Neural crest cell (in vitro differentiated cells): Measurements from ENCODE around the gene TKFC. TPM values are rescaled to one million over a fixed set of nuclear protein-coding genes. Genes with fewer than 3 reads are reported as not detected.

Experiments
- DNase-seq: peaks from one replicate; pipeline ENCODE4 v3.0.0; 2021; ENCODE audit warnings: low read depth, mixed read lengths, low spot score
- H3K27ac Mint-ChIP-seq: one replicate; pipeline ENCODE4 v1.8.0; 2021; ENCODE audit warnings: mild to moderate bottlenecking, mixed read lengths; ENCODE audit not compliant: unreplicated experiment
- H3K27me3 Mint-ChIP-seq: 2 replicates; pipeline ENCODE4 v1.8.0; 2021; ENCODE audit warnings: low read depth, mild to moderate bottlenecking, mixed read lengths
- H3K36me3 Mint-ChIP-seq: 2 replicates; pipeline ENCODE4 v1.8.0; 2021; ENCODE audit warnings: low read depth, mild to moderate bottlenecking, mixed read lengths
- H3K4me1 Mint-ChIP-seq: 2 replicates; pipeline ENCODE4 v1.8.0; 2021; ENCODE audit warnings: mixed read lengths
- H3K4me3 Mint-ChIP-seq: one replicate; pipeline ENCODE4 v1.8.0; 2021; ENCODE audit warnings: mild to moderate bottlenecking, mixed read lengths
- H3K9me3 Mint-ChIP-seq: 2 replicates; pipeline ENCODE4 v1.8.0; 2021; ENCODE audit warnings: mixed read lengths
- total RNA-seq: library from RNA; stranded (reverse); gene quantifications from 2 replicates; pipeline ENCODE4 v1.2.1, GENCODE V29; 2021
- TF ChIP-seq, protein P1 (sequence below): fragments of 200-600 bp; sonication (generic); conservative IDR thresholded peaks from 2 replicates; pipeline ENCODE4 v1.5.0; 2021; ENCODE audit warnings: antibody characterized with exemption, mild to moderate bottlenecking

TKFC gene
- total RNA-seq, 1 donor from 2014 or later: 53.9 TPM

DNA sequence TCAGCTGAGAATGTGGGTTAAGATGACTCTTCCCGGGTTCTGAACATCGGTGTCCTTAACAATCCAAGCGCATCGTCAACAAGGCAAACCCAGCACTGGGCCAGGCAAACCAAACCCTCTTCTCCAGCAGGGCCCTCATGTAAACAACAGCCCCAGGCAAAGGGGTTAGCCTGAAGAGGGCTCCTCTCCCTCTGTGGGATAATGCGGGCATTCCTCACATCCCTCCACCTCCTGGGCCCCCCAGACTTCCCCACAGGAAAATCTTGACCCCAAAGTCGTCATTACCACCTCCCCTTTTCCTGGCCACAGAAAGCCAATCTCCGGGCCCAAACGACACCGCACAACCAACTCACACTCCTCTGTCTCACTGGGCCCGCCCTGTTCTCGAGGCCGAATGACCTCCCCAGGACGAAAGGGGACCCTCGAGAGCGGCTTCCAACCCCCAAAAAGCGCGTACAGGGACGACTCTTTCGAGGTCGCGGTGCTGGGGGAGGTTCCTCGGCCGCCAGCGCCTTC is 689 bp upstream of the TKFC start:
- Mint-ChIP-seq H3K9me3 (no peaks in the 10 kb centered on the region), H3K4me1 (peaks cover 45% of the 10 kb centered on the region), H3K27me3 (no peaks in the 10 kb centered on the region), H3K4me3 (peak overlapping the region; percentile 95), H3K36me3 (peaks cover 8% of the 10 kb centered on the region), H3K27ac (peak overlapping the region; percentile 53)
- no peak for DNase-seq
- TF ChIP-seq, protein P1, sequence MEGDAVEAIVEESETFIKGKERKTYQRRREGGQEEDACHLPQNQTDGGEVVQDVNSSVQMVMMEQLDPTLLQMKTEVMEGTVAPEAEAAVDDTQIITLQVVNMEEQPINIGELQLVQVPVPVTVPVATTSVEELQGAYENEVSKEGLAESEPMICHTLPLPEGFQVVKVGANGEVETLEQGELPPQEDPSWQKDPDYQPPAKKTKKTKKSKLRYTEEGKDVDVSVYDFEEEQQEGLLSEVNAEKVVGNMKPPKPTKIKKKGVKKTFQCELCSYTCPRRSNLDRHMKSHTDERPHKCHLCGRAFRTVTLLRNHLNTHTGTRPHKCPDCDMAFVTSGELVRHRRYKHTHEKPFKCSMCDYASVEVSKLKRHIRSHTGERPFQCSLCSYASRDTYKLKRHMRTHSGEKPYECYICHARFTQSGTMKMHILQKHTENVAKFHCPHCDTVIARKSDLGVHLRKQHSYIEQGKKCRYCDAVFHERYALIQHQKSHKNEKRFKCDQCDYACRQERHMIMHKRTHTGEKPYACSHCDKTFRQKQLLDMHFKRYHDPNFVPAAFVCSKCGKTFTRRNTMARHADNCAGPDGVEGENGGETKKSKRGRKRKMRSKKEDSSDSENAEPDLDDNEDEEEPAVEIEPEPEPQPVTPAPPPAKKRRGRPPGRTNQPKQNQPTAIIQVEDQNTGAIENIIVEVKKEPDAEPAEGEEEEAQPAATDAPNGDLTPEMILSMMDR: no peak

DNA sequence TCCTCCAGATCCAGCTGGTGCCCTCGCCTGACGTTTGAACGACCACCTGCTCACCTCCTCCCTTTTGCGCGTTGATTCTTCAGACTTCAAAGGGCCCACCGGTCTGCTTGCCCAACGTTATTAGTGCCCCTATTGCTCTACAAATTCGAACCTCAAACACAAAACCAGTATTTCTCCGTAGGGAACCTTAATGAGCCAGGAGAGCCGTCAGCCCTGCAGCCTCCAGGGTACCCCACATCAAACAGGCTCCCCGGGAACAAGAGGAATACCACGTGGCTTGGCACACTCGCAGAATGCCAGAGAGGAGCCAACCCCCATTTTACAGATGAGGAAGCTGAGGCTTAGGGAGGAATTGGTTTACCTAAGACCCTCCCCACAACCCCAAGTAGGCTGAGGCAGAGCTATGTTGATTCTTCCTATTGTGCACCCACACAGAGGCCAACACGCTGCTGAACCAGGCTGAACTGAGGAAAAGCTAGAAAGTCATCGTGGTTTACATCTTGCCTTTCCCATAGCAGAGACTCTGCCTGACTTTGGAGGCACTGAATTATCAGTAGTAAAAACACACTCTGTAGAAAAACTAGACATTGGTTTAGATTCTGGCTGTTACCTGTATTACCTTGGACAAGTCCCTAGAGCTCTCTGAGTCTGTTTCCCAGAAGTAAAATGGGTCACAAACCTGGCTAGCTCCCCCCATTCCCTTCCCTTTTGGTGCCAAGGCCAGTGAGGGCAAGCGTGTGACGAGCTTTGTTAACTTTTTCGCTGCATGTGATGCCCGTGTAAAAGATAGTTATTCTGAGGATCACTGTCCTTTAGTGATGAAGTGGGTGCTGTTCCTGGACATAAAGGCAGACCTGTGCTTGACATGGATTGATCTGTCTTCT is 764 bp downstream of the TKFC start:
- Mint-ChIP-seq H3K4me1 (peaks cover 45% of the 10 kb centered on the region), H3K4me3 (peak overlapping the region; percentile 95), H3K27ac (peak overlapping the region; percentile 97), H3K9me3 (no peaks in the 10 kb centered on the region), H3K27me3 (no peaks in the 10 kb centered on the region), H3K36me3 (peaks cover 5% of the 10 kb centered on the region)
- TF ChIP-seq, protein P1: no peak
- DNase-seq: no peak

DNA sequence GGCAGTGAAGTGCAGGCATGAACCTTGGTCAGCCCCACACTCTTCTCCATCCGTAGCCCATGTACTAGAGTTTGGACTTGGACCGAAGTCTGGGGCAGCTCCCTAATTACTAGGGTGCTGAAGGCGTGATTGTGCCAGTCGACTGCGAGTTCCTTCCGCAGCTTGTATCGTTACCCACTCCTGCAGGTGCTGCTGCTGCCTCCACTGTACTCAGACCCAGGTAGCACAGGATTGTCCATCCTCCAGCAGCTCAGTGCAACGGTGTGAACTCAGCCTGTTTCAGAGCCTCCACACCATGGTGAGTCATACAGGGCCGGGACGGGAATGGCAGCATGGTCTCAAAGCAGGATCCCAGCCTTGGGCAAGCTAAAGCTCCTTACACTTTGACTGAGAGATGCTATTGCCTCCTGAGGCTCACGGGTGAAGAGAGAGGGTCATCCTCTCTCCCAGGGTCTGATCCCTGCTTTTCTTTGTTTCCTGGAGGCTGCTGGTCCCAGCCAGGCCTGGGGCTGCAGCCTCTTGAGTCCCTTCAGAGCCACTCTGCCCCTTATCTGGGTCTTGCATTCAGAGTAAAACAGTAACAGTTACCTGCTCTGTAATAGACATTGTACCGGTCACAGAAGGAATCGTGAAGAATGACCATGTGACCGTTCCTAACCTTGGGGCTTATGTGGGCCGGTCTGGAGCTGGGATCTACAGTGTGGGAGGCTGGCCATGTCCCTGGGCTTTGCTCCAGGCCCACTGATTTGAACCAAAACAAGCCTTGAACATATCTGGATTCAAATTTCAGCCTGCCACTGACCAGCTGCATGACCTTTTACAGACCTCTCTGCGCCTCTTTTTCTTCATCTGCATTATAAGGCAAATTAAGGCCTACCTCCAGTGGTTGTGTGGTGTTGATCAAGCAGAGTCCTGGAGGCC is 1.7 kb downstream of the TKFC start:
- Mint-ChIP-seq H3K4me1 (peaks cover 45% of the 10 kb centered on the region), H3K4me3 (peak overlapping the region; percentile 95), H3K9me3 (no peaks in the 10 kb centered on the region), H3K27me3 (no peaks in the 10 kb centered on the region), H3K36me3 (no peaks in the 10 kb centered on the region), H3K27ac (peak overlapping the region; percentile 83)
- DNase-seq: no peak
- TF ChIP-seq, protein P1: no peak

DNA sequence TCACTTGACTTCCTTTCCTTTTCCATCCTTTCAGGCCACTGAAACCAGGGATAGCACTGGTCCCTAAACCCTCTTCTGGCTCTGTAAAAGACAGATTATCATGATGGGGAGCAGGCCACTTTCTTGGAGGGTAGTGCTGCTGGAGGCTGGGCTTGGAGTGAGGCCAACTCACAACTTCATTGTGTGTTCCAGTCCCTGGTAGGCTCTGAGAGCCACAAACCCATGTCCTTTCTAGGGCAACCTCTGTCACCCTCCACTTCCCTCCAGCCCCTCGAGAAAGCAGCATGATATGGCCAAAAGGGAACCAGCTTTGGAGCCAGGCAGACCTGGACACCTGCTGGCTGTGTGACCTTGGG is 2.3 kb downstream of the TKFC start:
- H3K36me3 Mint-ChIP-seq: no peaks in the 10 kb centered on the region
- no peaks in the 10 kb centered on the region for H3K27me3 Mint-ChIP-seq
- DNase-seq: no peak
- peaks cover 45% of the 10 kb centered on the region for H3K4me1 Mint-ChIP-seq
- H3K9me3 Mint-ChIP-seq: no peaks in the 10 kb centered on the region
- H3K4me3 Mint-ChIP-seq: peak overlapping the region; percentile 95
- H3K27ac Mint-ChIP-seq: no peak overlapping the region
- TF ChIP-seq, protein P1: no peak

DNA sequence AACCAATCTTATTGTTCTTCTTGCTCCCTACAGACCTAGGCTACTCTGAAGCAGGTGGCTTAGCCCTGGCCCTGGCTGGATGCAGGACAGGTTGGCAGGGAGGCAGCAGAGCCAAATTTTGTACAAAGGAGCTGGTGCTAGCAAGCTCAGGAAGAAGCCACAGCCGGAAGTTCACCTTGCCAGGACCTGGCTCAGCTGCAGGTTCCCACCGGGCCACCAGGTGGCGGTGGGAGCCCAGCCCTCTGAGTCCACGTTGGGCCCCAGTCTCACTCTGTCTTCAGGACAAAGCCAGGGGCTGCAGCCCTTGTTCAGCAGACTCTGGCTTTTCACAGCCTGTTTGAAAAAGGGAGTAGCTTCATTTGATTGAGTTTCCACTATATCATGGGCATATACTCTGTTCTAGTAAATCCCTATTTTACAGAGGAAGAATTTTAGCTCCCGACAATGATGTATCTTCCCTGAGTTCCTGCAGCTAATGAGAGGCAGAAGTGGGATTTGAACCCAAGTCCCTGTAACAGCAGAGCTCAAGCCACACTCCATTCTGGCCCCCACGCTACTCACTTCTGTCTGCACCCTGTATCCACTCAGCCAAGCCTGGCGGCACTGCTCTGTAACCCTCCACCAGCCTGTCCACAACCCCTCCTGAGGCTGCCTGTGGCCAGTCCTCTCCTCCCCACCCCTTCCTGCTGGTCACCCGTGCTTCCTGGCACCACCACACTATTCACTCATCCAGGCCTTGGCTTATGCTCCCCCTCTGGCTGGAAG is 3.3 kb downstream of the TKFC start:
- Mint-ChIP-seq H3K27me3 (no peaks in the 10 kb centered on the region), H3K4me1 (peaks cover 38% of the 10 kb centered on the region), H3K27ac (peak overlapping the region; percentile 94), H3K9me3 (no peaks in the 10 kb centered on the region), H3K4me3 (peak overlapping the region; percentile 84), H3K36me3 (no peaks in the 10 kb centered on the region)
- TF ChIP-seq, protein P1: peak; percentile 96
- peak; percentile 80 for DNase-seq
